GM12878 (cell line): ENCODE data around the gene CEBPB. TPM values are rescaled to one million over a fixed set of nuclear protein-coding genes. Genes with fewer than 3 reads are reported as not detected.

Experiments used
- ATAC-seq: fragments of 200-7000 bp; cut with Tn5 transposase; 3 replicates; pipeline ENCODE4 v1.9.1; 2020; ENCODE audit warnings: mild to moderate bottlenecking, moderate library complexity
- BruUV-seq: library from RNA; stranded (reverse); fragments of 400-500 nt; replicated peaks from 2 replicates; lab custom pipeline; 2021; lab: Mats Ljungman, UMichigan
- CTCF ChIA-PET: fragments of 300-600 bp; sonication (Branson Sonifier 250); formaldehyde crosslinking; extraction: SDS; loops from one replicate; lab custom pipeline; 2021; ENCODE audit warnings: inconsistent platforms; lab: Yijun Ruan, JAX
- POLR2A ChIA-PET: fragments of 350-600 bp; formaldehyde crosslinking; extraction: SDS; loops from one replicate; lab custom pipeline; 2021; ENCODE audit warnings: inconsistent platforms; lab: Charles Lee
- RAD21 ChIA-PET: fragments of 300-600 bp; sonication (Branson Sonifier 250); formaldehyde crosslinking; loops from one replicate; lab custom pipeline; 2023; ENCODE audit warnings: antibody characterized with exemption; ENCODE audit not compliant: unreplicated experiment; lab: Charles Lee
- SMC1A ChIA-PET: fragments of 300-600 bp; sonication (Branson Sonifier 250); formaldehyde crosslinking; loops from one replicate; lab custom pipeline; 2023; ENCODE audit not compliant: unreplicated experiment, uncharacterized antibody; lab: Charles Lee
- DNase-seq: peaks from one replicate; pipeline ENCODE4 v3.0.0-alpha.2; 2011; ENCODE audit warnings: low read depth, low spot score
- FAIRE-seq: peaks from 3 replicates; lab custom pipeline; 2011; peaks lifted over from hg19 to GRCh38; lab: Jason Lieb, UNC
- H2AFZ ChIP-seq: 2 replicates; pipeline ENCODE4 v1.6.0; 2011; ENCODE audit warnings: low read depth, low read length, control low read depth; ENCODE audit not compliant: control insufficient read depth
- H3K27ac ChIP-seq: 2 replicates; pipeline ENCODE4 v1.5.1; 2011; ENCODE audit warnings: control low read depth; ENCODE audit not compliant: control insufficient read depth, insufficient read depth
- H3K27me3 ChIP-seq, 2 experiments: replicated peaks in 1 of 2; 2 replicates each; pipeline versions ENCODE4 v1.6.0 to v1.6.1; 2011; ENCODE audit warnings: low read length in 1 of 2; ENCODE audit not compliant: control insufficient read depth in 2 of 2, insufficient read depth in 2 of 2
- H3K36me3 ChIP-seq, 2 experiments: 2 replicates each; pipeline ENCODE4 v1.5.1; 2011; ENCODE audit warnings: low read length in 1 of 2; ENCODE audit not compliant: control insufficient read depth in 2 of 2, insufficient read depth in 2 of 2
- H3K4me1 ChIP-seq: 2 replicates; pipeline ENCODE4 v1.6.1; 2011; ENCODE audit warnings: mild to moderate bottlenecking, low read length, moderate library complexity, mixed read lengths; ENCODE audit not compliant: control insufficient read depth, insufficient read depth
- H3K4me2 ChIP-seq: 2 replicates; pipeline ENCODE4 v1.6.0; 2011; ENCODE audit warnings: control low read depth; ENCODE audit not compliant: control insufficient read depth, insufficient read depth
- H3K4me3 ChIP-seq: fragments of 200-600 bp; sonication (generic); 2 replicates; pipeline ENCODE4 v1.5.1; 2016
- H3K79me2 ChIP-seq: 2 replicates; pipeline ENCODE4 v1.6.0; 2011; ENCODE audit warnings: low read length; ENCODE audit not compliant: control insufficient read depth, insufficient read depth
- H3K9ac ChIP-seq: 2 replicates; pipeline ENCODE4 v1.8.0; 2011; ENCODE audit warnings: low read length, control low read depth, mixed read lengths; ENCODE audit not compliant: control insufficient read depth, insufficient read depth
- H3K9me3 ChIP-seq: replicated peaks from 3 replicates; pipeline ENCODE4 v1.5.1; 2011; ENCODE audit warnings: mild to moderate bottlenecking, low read length; ENCODE audit not compliant: control insufficient read depth, insufficient read depth
- H4K20me1 ChIP-seq: 2 replicates; pipeline ENCODE4 v1.6.0; 2011; ENCODE audit not compliant: control insufficient read depth, insufficient read depth
- ATF7 ChIP-seq: fragments of 450-650 bp; IDR thresholded peaks from 2 replicates; pipeline ENCODE4 v1.6.1; 2016; ENCODE audit warnings: low read depth, mild to moderate bottlenecking
- BMI1 ChIP-seq: fragments of 450-650 bp; IDR thresholded peaks from 2 replicates; pipeline ENCODE4 v1.6.1; 2016; ENCODE audit warnings: mild to moderate bottlenecking, moderate library complexity, borderline replicate concordance
- CBX5 ChIP-seq: sonication (generic); IDR thresholded peaks from 2 replicates; pipeline ENCODE4 v1.6.1; 2016; ENCODE audit warnings: low read depth, moderate library complexity, mild to moderate bottlenecking, inconsistent platforms
- DPF2 ChIP-seq: fragments of 450-650 bp; IDR thresholded peaks from 2 replicates; pipeline ENCODE4 v1.6.1; 2017; ENCODE audit warnings: mild to moderate bottlenecking
- E4F1 ChIP-seq: fragments of 450-650 bp; IDR thresholded peaks from 2 replicates; pipeline ENCODE4 v1.6.1; 2018; ENCODE audit warnings: borderline replicate concordance, mild to moderate bottlenecking; ENCODE audit not compliant: partially characterized antibody
- EP300 ChIP-seq, 2 experiments: fragments of 150-350 bp in 1 of 2; IDR thresholded peaks; 2 replicates each; pipeline ENCODE4 v1.6.1; 2011 to 2012; ENCODE audit warnings: low read depth in 2 of 2, low read length in 2 of 2, borderline replicate concordance in 1 of 2, improper control_type of control experiment in 1 of 2, inconsistent platforms in 1 of 2; ENCODE audit not compliant: control insufficient read depth in 1 of 2
- NBN ChIP-seq: fragments of 450-650 bp; IDR thresholded peaks from 2 replicates; pipeline ENCODE4 v1.6.1; 2016
- NR2F1 ChIP-seq: fragments of 450-650 bp; conservative IDR thresholded peaks from 2 replicates; pipeline ENCODE4 v1.6.1; 2017; ENCODE audit warnings: mild to moderate bottlenecking
- NRF1 ChIP-seq: conservative IDR thresholded peaks from 2 replicates; pipeline ENCODE4 v1.6.1; 2011; ENCODE audit warnings: mild to moderate bottlenecking, low read depth, low read length, improper control_type of control experiment
- POLR2AphosphoS2 ChIP-seq: IDR thresholded peaks from 2 replicates; pipeline ENCODE4 v1.6.1; 2011; ENCODE audit warnings: low read depth, mild to moderate bottlenecking, low read length, improper control_type of control experiment, moderate library complexity
- SKIL ChIP-seq: fragments of 450-650 bp; IDR thresholded peaks from 2 replicates; pipeline ENCODE4 v1.6.1; 2017; ENCODE audit warnings: mild to moderate bottlenecking, low read depth, inconsistent platforms; ENCODE audit not compliant: poor library complexity, severe bottlenecking
- TCF7 ChIP-seq: IDR thresholded peaks from 2 replicates; pipeline ENCODE4 v1.6.1; 2014; ENCODE audit warnings: antibody characterized with exemption, borderline replicate concordance
- USF1 ChIP-seq: IDR thresholded peaks from 2 replicates; pipeline ENCODE4 v1.6.1; 2011; ENCODE audit warnings: borderline replicate concordance, low read depth, mild to moderate bottlenecking, moderate library complexity, mixed read lengths, low read length; ENCODE audit not compliant: insufficient read depth; ENCODE audit errors: extremely low read length
- YBX1 ChIP-seq: fragments of 450-650 bp; IDR thresholded peaks from 2 replicates; pipeline ENCODE4 v1.6.1; 2016; ENCODE audit warnings: antibody characterized with exemption
- WGBS: methylation state at CpG from one replicate; pipeline ENCODE4 v1.1.6; 2016; ENCODE audit warnings: low lambda C conversion rate; ENCODE audit not compliant: insufficient replicate concordance, insufficient coverage; ENCODE audit errors: missing lambda C conversion rate; 5-methylcytosine and 5-hydroxymethylcytosine counted together
- in situ Hi-C: fragments of 300-500 bp; cut with MboI; formaldehyde crosslinking; loops from 9 replicates; pipeline ENCODE4 v1.14.3; 2018; ENCODE audit warnings: mixed read lengths
- intact Hi-C: fragments of 100-400 bp; cut with micrococcal nuclease; formaldehyde crosslinking; loops from one replicate; pipeline ENCODE4 v1.14.2; 2022; ENCODE audit not compliant: unreplicated experiment
- polyA plus RNA-seq, 11 experiments: library from polyadenylated mRNA; depleted of rRNA in 4 of 11; unstranded in 6 of 11; stranded (reverse) in 5 of 11; fragments of >200 nt; fragmentation: Nextera tagmentation in 4 of 11; fragmentation: Illumina TruSeq in 1 of 11; extraction: Ambion mirVana in 4 of 11; extraction: Trizol in 1 of 11; gene quantifications; 1 replicate in 1 of 11; 2 replicates in 10 of 11; pipeline versions ENCODE4 v1.2.1 to v1.2.3, GENCODE V29; 2011 to 2016; ENCODE audit warnings: inconsistent platforms in 2 of 11, missing spikeins in 2 of 11, low read depth in 1 of 11
- total RNA-seq, 4 experiments: library from RNA; depleted of rRNA in 3 of 4; stranded (reverse); fragments of >200 nt in 3 of 4; fragmentation: Illumina TruSeq in 1 of 4; extraction: Trizol in 1 of 4; gene quantifications; 2 replicates each; pipeline versions ENCODE4 v1.2.1 to v1.2.3, GENCODE V29; 2013 to 2021

Gene CEBPB
- total and polyA plus RNA-seq, 10 of the 15 experiments (the other 5 are each of a cell fraction or from before 2014, with no cell fraction given), result 0.18 to 8.8 (median 1.6) TPM

GRCh38 chr20:50237349-50237748 lies 46.7 kb downstream of the CEBPB start:
- intact Hi-C loops, result no loop called here
- Histone ChIP-seq H2AFZ (no peak overlapping the region), H3K9me3 (no peaks in the 10 kb centered on the region)
- POLR2A ChIA-PET, result no interaction called here
- TF ChIP-seq NR2F1 (no peak), BMI1 (no peak), POLR2AphosphoS2 (no peak), DPF2 (no peak), NRF1 (no peak), SKIL (no peak), NBN (no peak), USF1 (no peak), CBX5 (no peak), YBX1 (no peak), E4F1 (no peak), TCF7 (no peak), EP300 (IDR thresholded peaks at IDR 0.05; ENCODE audit: borderline replicate concordance in 1 of 2, control insufficient read depth in 1 of 2, low read depth in 2 of 2, low read length in 2 of 2) (no peak), ATF7 (no peak)
- TF ChIP-seq, all 136 proteins: peak for 0
- FAIRE-seq (no peak), ATAC-seq (no peak), DNase-seq (no peak)
- Histone ChIP-seq H3K36me3 (no peaks in the 10 kb centered on the region), H3K4me2 (no peak overlapping the region), H3K79me2 (no peaks in the 10 kb centered on the region), H3K4me3 (no peak overlapping the region), H4K20me1 (no peaks in the 10 kb centered on the region), H3K4me1 (no peaks in the 10 kb centered on the region), H3K27ac (no peak overlapping the region), H3K27me3 (no peaks in the 10 kb centered on the region; a peak in 1 of 4 replicates), H3K9ac (no peak overlapping the region)
- RAD21 ChIA-PET, result no interaction called here
- WGBS, result 18% methylated on average over 4 of the region's 4 CpGs
- CTCF ChIA-PET, result no interaction called here
- SMC1A ChIA-PET, result no interaction called here
- BruUV-seq, result no TSS peak
- in situ Hi-C loops, result no loop called here
